CD4-positive, alpha-beta T cell (primary cell): ENCODE measurements around the gene GALNT1. TPM values are rescaled to one million over a fixed set of nuclear protein-coding genes. Genes with fewer than 3 reads are reported as not detected.

Experiments used
- ATAC-seq: fragments of 200-7000 bp; cut with Tn5 transposase; one replicate; pipeline ENCODE4 v1.10.0; 2022; ENCODE audit warnings: mild to moderate bottlenecking; ENCODE audit not compliant: poor library complexity
- CTCF ChIA-PET: fragments of 350-600 bp; sonication (Branson Sonifier 250); formaldehyde crosslinking; loops from one replicate; lab custom pipeline; 2021; ENCODE audit warnings: antibody characterized with exemption, inconsistent platforms; lab: Charles Lee
- POLR2A ChIA-PET: fragments of 350-600 bp; sonication (Branson Sonifier 250); formaldehyde crosslinking; loops from one replicate; lab custom pipeline; 2021; ENCODE audit warnings: antibody characterized with exemption, inconsistent platforms; lab: Charles Lee
- DNase-seq, 14 experiments: peaks; one replicate each; pipeline ENCODE4 v3.0.0-alpha.2; 2013 to 2020; ENCODE audit warnings: mixed read lengths in 2 of 14
- H3K27ac ChIP-seq, 2 donors: one replicate each; pipeline versions ENCODE4 v1.5.1 to v1.7.0; 2013; ENCODE audit warnings: low read length in 2 of 2, low read depth in 1 of 2, mild to moderate bottlenecking in 1 of 2
- H3K27me3 ChIP-seq, 2 experiments: 1 replicate in 1 of 2; 2 replicates in 1 of 2; pipeline versions ENCODE4 v1.6.1 to v1.7.0; 2013; ENCODE audit warnings: low read length in 2 of 2, control low read depth in 1 of 2, mild to moderate bottlenecking in 1 of 2, moderate library complexity in 1 of 2; ENCODE audit not compliant: insufficient read depth in 2 of 2, control insufficient read depth in 1 of 2
- H3K36me3 ChIP-seq: one replicate; pipeline ENCODE4 v1.6.1; 2013; ENCODE audit warnings: low read length, control low read depth; ENCODE audit not compliant: insufficient read depth
- H3K4me1 ChIP-seq: one replicate; pipeline ENCODE4 v1.6.1; 2013; ENCODE audit warnings: low read length, control low read depth; ENCODE audit not compliant: insufficient read depth
- H3K4me3 ChIP-seq: one replicate; pipeline ENCODE4 v1.5.1; 2013; ENCODE audit warnings: mild to moderate bottlenecking, low read length, moderate library complexity
- H3K9me3 ChIP-seq, 2 experiments: 1 replicate in 1 of 2; 2 replicates in 1 of 2; pipeline versions ENCODE4 v1.6.1 to v1.7.0; 2013; ENCODE audit warnings: low read length in 2 of 2, mild to moderate bottlenecking in 2 of 2, control low read depth in 1 of 2, moderate library complexity in 1 of 2; ENCODE audit not compliant: control insufficient read depth in 1 of 2, insufficient read depth in 1 of 2
- H3K27ac Mint-ChIP-seq: one replicate; pipeline ENCODE4 v1.8.0; 2020; ENCODE audit warnings: mixed read lengths
- H3K27me3 Mint-ChIP-seq: one replicate; pipeline ENCODE4 v1.8.0; 2021; ENCODE audit warnings: mixed read lengths
- H3K36me3 Mint-ChIP-seq: one replicate; pipeline ENCODE4 v1.8.0; 2021; ENCODE audit warnings: low read depth, mixed read lengths
- H3K4me1 Mint-ChIP-seq: one replicate; pipeline ENCODE4 v1.8.0; 2021; ENCODE audit warnings: low read depth, mixed read lengths
- H3K4me3 Mint-ChIP-seq: one replicate; pipeline ENCODE4 v1.8.0; 2020; ENCODE audit warnings: mild to moderate bottlenecking, mixed read lengths
- H3K9me3 Mint-ChIP-seq: one replicate; pipeline ENCODE4 v1.8.0; 2020; ENCODE audit warnings: mixed read lengths
- CTCF ChIP-seq: fragments of 200-600 bp; IDR thresholded peaks from one replicate; pipeline ENCODE4 v1.8.0; 2022; ENCODE audit warnings: antibody characterized with exemption, mild to moderate bottlenecking
- intact Hi-C, 2 experiments: fragments of 100-400 bp; cut with DNase I in 1 of 2; cut with micrococcal nuclease in 1 of 2; formaldehyde crosslinking; loops; one replicate each; pipeline versions ENCODE4 v1.15.1 to v1.9.0; 2023 to 2025; cut with DNase I, micrococcal nuclease
- total RNA-seq, 174 experiments: library from RNA in 2 of 174; stranded (reverse) in 2 of 174; gene quantifications; one replicate each; pipeline ENCODE4 v1.2.3 and lab custom pipeline; 2021 to 2026

Gene GALNT1
- total RNA-seq, 2 experiments from 2014 or later = 16.1 to 17.9 TPM

GRCh38 chr18:35603528-35603927, 22.0 kb downstream of the GALNT1 start:
- Mint-ChIP-seq H3K9me3 (peaks cover 4% of the 10 kb centered on the region), H3K36me3 (peaks cover 47% of the 10 kb centered on the region), H3K27ac (no peak overlapping the region), H3K4me3 (no peak overlapping the region), H3K4me1 (peaks cover 30% of the 10 kb centered on the region), H3K27me3 (no peaks in the 10 kb centered on the region)
- Histone ChIP-seq H3K4me3 (no peak overlapping the region), H3K9me3 (peaks cover 0 to 34% of the 10 kb centered on the region in 2 experiments), H3K36me3 (no peaks in the 10 kb centered on the region), H3K4me1 (no peaks in the 10 kb centered on the region), H3K27ac (no peak overlapping the region), H3K27me3 (no peaks in the 10 kb centered on the region)
- TF ChIP-seq CTCF = no peak
- ChIA-PET POLR2A (no interaction called here), CTCF (no interaction called here)
- no peak for ATAC-seq
- intact Hi-C loops = no loop called here
- no peak for DNase-seq

DNA sequence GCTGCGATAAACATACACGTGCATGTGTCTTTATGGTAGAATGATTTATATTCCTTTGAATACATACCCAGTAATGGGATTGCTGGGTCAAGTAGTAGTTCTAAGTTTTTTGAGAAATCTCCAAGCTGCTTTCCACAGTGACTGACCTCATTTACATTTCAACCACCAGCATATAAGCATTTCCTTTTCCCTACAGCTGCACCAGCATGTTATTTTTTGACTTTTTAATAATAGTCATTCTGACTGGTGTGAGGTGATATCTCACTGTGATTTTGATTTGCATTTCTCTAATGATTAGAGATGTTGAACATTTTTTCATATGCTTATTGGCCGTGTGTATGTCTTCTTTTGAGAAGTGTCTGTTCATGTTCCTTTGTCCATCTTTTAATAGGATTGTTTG, 22.8 kb downstream of the GALNT1 start:
- no peaks in the 10 kb centered on the region for H3K36me3 ChIP-seq
- ATAC-seq (no peak), DNase-seq (no peak)
- POLR2A ChIA-PET = no interaction called here
- peaks cover 0 to 34% of the 10 kb centered on the region in 2 experiments for H3K9me3 ChIP-seq
- Mint-ChIP-seq H3K36me3 (peaks cover 47% of the 10 kb centered on the region), H3K27ac (no peak overlapping the region), H3K4me1 (peaks cover 30% of the 10 kb centered on the region), H3K27me3 (no peaks in the 10 kb centered on the region), H3K4me3 (no peak overlapping the region), H3K9me3 (peaks cover 4% of the 10 kb centered on the region)
- H3K27ac ChIP-seq = no peak overlapping the region
- no peaks in the 10 kb centered on the region for H3K4me1 ChIP-seq
- CTCF ChIA-PET = no interaction called here
- H3K27me3 ChIP-seq = no peaks in the 10 kb centered on the region
- H3K4me3 ChIP-seq = no peak overlapping the region
- TF ChIP-seq CTCF = no peak
- intact Hi-C loops = no loop called here

DNA sequence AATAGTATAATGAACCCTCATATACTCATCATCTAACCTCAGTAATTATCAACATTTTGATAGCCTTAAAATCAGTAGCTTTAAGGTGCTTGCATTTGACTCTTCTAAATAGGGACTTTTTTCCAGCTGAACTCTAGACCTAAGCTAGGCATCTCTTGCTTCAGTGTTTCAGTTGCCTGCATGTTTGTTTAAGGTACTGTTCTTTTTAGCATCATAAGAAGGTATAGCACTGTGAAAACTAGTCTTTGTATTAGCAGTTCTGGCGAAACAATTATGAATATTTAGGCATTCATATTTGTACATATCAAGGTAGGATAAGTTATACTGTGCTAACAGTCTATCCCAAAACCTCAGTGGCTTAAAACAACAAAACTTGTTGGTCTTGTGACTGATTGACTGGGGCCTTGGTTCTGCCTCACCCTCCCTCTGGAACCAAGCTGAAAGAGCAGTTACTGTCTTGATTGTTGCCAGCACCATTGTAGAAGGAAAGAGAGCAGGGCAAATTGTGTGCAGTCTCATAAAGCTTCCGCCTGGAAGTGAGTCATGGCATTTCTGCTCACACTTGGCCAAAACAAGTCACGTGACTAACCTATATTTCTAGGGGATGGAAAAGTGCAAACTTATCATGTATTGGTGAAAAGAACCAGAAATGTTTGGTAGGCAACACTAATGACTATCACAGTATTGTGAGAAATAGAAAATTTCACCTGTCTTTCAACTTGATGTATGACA, 24.3 kb downstream of the GALNT1 start:
- H3K27me3 ChIP-seq = no peaks in the 10 kb centered on the region
- H3K4me3 ChIP-seq = no peak overlapping the region
- no peak for TF ChIP-seq CTCF
- H3K27ac Mint-ChIP-seq = no peak overlapping the region
- DNase-seq = peak in 2 of 14 experiments; percentile 10 to 19
- H3K27ac ChIP-seq = no peak overlapping the region
- no peak for ATAC-seq
- H3K4me3 Mint-ChIP-seq = no peak overlapping the region
- H3K9me3 ChIP-seq = peaks cover 0 to 27% of the 10 kb centered on the region in 2 experiments
- peaks cover 34% of the 10 kb centered on the region for H3K36me3 Mint-ChIP-seq
- ChIA-PET CTCF (interaction anchor here (0.6 kb wide), 1 partner anchor 738 kb away, joined by 3 read pairs; no protein-coding TSS in a partner anchor), POLR2A (no interaction called here)
- no peaks in the 10 kb centered on the region for H3K36me3 ChIP-seq
- H3K4me1 Mint-ChIP-seq = peaks cover 31% of the 10 kb centered on the region
- H3K9me3 Mint-ChIP-seq = peaks cover under 1% of the 10 kb centered on the region
- H3K4me1 ChIP-seq = no peaks in the 10 kb centered on the region
- H3K27me3 Mint-ChIP-seq = no peaks in the 10 kb centered on the region
- intact Hi-C loops = no loop called here
